ENCODE measurements around the gene CCDC38. TPM values are rescaled to one million over a fixed set of nuclear protein-coding genes. Genes with fewer than 3 reads are reported as not detected.

The CCDC38 gene
- total RNA-seq, 1 experiment from 2014 or later, result 0.26 TPM

- intact Hi-C loops (cut with micrococcal nuclease; ENCODE audit: unreplicated experiment), result no loop called here
- H3K9me3 ChIP-seq (ENCODE audit: low read depth, low read length, poor library complexity, severe bottlenecking), result peaks cover 6% of the 10 kb centered on the region
- ChIA-PET POLR2A (ENCODE audit: low non-redundant PET) (no interaction called here), CTCF (no interaction called here)
- TF ChIP-seq EZH2 (IDR thresholded peaks at IDR 0.05; ENCODE audit: borderline replicate concordance, low read depth, low read length, poor library complexity, severe bottlenecking) (no peak), CTCF (conservative IDR thresholded peaks at IDR 0.05; ENCODE audit: low read depth, low read length) (no peak)
- no peaks in the 10 kb centered on the region for H3K36me3 ChIP-seq (ENCODE audit: insufficient read depth, low read length, poor library complexity, severe bottlenecking)
- no peak overlapping the region for H3K4me3 ChIP-seq (ENCODE audit: low read depth, low read length, poor library complexity, severe bottlenecking)
- no peak overlapping the region for H3K27ac ChIP-seq (ENCODE audit: low read depth, low read length, poor library complexity, severe bottlenecking)
- DNase-seq (ENCODE audit: low spot score), result no peak
- no TSS peak for BruUV-seq (replicated peaks)
- no peaks in the 10 kb centered on the region for H3K27me3 ChIP-seq (replicated peaks; ENCODE audit: insufficient read depth, low read depth, low read length, poor library complexity)
- peaks cover 6% of the 10 kb centered on the region for H3K4me1 ChIP-seq (ENCODE audit: insufficient read depth, low read length, poor library complexity, severe bottlenecking)
These were observed 60.3 kb downstream of the CCDC38 start for GRCh38 chr12:95882080-95882479.

- peaks cover 6% of the 10 kb centered on the region for H3K9me3 ChIP-seq (ENCODE audit: low read depth, low read length, poor library complexity, severe bottlenecking)
- no peak overlapping the region for H3K4me3 ChIP-seq (ENCODE audit: low read depth, low read length, poor library complexity, severe bottlenecking)
- POLR2A ChIA-PET (ENCODE audit: low non-redundant PET), result no interaction called here
- peaks cover 6% of the 10 kb centered on the region for H3K4me1 ChIP-seq (ENCODE audit: insufficient read depth, low read length, poor library complexity, severe bottlenecking)
- DNase-seq (ENCODE audit: low spot score), result peak; percentile 5
- H3K27ac ChIP-seq (ENCODE audit: low read depth, low read length, poor library complexity, severe bottlenecking), result no peak overlapping the region
- no peaks in the 10 kb centered on the region for H3K27me3 ChIP-seq (replicated peaks; ENCODE audit: insufficient read depth, low read depth, low read length, poor library complexity)
- no peak for TF ChIP-seq CTCF (conservative IDR thresholded peaks at IDR 0.05; ENCODE audit: low read depth, low read length)
- TF ChIP-seq EZH2 (IDR thresholded peaks at IDR 0.05; ENCODE audit: borderline replicate concordance, low read depth, low read length, poor library complexity, severe bottlenecking), result no peak
- CTCF ChIA-PET, result no interaction called here
- no peaks in the 10 kb centered on the region for H3K36me3 ChIP-seq (ENCODE audit: insufficient read depth, low read length, poor library complexity, severe bottlenecking)
- intact Hi-C loops (cut with micrococcal nuclease; ENCODE audit: unreplicated experiment), result no loop called here
- BruUV-seq (replicated peaks), result no TSS peak
These were observed 61.0 kb downstream of the CCDC38 start for GRCh38 chr12:95881331-95881955.

- intact Hi-C loops (cut with micrococcal nuclease; ENCODE audit: unreplicated experiment), result no loop called here
- BruUV-seq (replicated peaks), result no TSS peak
- Histone ChIP-seq H3K36me3 (ENCODE audit: insufficient read depth, low read length, poor library complexity, severe bottlenecking) (no peaks in the 10 kb centered on the region), H3K27me3 (replicated peaks; ENCODE audit: insufficient read depth, low read depth, low read length, poor library complexity) (no peaks in the 10 kb centered on the region), H3K9me3 (ENCODE audit: low read depth, low read length, poor library complexity, severe bottlenecking) (peaks cover 6% of the 10 kb centered on the region), H3K27ac (ENCODE audit: low read depth, low read length, poor library complexity, severe bottlenecking) (no peak overlapping the region), H3K4me1 (ENCODE audit: insufficient read depth, low read length, poor library complexity, severe bottlenecking) (peaks cover 6% of the 10 kb centered on the region), H3K4me3 (ENCODE audit: low read depth, low read length, poor library complexity, severe bottlenecking) (no peak overlapping the region)
- no peak for TF ChIP-seq EZH2 (IDR thresholded peaks at IDR 0.05; ENCODE audit: borderline replicate concordance, low read depth, low read length, poor library complexity, severe bottlenecking)
- no peak for TF ChIP-seq CTCF (conservative IDR thresholded peaks at IDR 0.05; ENCODE audit: low read depth, low read length)
- POLR2A ChIA-PET (ENCODE audit: low non-redundant PET), result no interaction called here
- no peak for DNase-seq (ENCODE audit: low spot score)
- CTCF ChIA-PET, result no interaction called here
These were observed 61.5 kb downstream of the CCDC38 start for GRCh38 chr12:95880895-95881294.
